GM12864 (cell line): Measurements from ENCODE around the gene BCAS3.

ENCODE experiments used
- DNase-seq: peaks from one replicate; pipeline ENCODE4 v3.0.0-alpha.2; 2011; ENCODE audit warnings: low read depth
- H3K4me3 ChIP-seq: 2 replicates; pipeline ENCODE4 v1.5.1; 2011; ENCODE audit warnings: mild to moderate bottlenecking, low read depth, low read length, control low read depth
- TF ChIP-seq, protein P1 (sequence below): IDR thresholded peaks from 2 replicates; pipeline ENCODE4 v1.5.1; 2011; ENCODE audit warnings: low read depth, mild to moderate bottlenecking, moderate library complexity, low read length, control low read depth, inconsistent platforms; ENCODE audit errors: missing control alignments

Gene BCAS3

DNA sequence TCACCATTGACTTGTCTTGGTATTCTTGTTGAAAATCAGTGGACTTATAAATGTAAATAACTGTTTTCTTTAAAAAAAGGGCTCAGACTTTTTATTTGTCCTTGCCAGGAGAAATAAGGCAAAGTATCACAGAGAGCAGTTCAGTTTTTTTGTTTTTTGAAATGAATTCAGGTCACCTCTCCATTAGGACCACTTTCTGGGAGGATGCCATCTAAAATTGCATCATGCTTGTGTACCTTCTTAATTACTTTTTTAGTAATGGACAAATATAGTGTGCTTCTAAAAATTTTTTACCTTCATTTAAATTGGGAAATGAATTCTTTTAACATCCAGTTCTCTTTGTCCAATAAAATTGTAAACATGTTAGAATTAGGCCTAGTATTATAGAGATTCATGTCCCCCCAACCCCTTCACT is 210.0 kb downstream of the BCAS3 start:
- no peak overlapping the region for H3K4me3 ChIP-seq
- no peak for DNase-seq
- TF ChIP-seq, protein P1, sequence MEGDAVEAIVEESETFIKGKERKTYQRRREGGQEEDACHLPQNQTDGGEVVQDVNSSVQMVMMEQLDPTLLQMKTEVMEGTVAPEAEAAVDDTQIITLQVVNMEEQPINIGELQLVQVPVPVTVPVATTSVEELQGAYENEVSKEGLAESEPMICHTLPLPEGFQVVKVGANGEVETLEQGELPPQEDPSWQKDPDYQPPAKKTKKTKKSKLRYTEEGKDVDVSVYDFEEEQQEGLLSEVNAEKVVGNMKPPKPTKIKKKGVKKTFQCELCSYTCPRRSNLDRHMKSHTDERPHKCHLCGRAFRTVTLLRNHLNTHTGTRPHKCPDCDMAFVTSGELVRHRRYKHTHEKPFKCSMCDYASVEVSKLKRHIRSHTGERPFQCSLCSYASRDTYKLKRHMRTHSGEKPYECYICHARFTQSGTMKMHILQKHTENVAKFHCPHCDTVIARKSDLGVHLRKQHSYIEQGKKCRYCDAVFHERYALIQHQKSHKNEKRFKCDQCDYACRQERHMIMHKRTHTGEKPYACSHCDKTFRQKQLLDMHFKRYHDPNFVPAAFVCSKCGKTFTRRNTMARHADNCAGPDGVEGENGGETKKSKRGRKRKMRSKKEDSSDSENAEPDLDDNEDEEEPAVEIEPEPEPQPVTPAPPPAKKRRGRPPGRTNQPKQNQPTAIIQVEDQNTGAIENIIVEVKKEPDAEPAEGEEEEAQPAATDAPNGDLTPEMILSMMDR = no peak

DNA sequence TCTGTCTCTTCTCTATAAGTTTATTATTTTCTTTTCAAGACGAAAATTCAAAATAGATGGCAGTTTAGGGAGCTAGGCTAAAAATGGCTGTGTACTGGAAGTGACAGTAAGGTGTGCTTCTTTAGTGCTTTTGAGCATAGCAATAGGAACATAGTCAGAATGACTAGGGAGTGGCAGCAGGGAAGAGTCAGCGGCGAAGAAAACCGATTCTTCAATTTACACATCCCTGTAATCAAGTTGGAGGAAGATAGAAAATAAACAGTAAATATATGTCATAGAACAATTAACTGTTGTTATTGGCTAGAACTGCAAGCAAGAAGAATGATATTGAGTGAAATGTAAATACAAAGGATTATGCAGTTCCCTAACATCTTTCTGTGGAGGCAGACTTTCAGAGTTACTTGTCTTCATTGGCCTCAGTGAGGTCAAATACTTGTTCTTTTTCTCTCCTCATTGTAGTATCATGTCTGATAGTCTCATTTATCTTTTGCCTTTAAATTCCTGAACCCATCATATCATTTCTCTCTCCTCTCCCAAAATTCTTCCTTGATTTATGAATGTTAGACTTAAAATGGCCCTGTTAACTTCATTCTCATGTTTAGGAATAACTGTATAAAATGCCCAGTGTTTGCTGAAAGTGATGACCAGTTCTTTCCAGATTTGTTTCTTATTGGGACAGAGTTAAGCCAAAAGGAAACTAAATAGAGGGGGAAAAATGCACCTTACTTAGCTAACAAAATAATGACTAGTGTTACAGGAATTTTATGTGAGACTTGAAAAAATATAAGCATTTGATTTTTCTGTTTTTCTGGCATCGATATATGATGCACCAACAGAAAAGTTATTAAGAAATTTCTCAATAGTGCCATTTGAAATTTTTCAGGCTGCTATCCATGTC is 211.4 kb downstream of the BCAS3 start:
- no peak overlapping the region for H3K4me3 ChIP-seq
- no peak for DNase-seq
- TF ChIP-seq, protein P1 = no peak

DNA sequence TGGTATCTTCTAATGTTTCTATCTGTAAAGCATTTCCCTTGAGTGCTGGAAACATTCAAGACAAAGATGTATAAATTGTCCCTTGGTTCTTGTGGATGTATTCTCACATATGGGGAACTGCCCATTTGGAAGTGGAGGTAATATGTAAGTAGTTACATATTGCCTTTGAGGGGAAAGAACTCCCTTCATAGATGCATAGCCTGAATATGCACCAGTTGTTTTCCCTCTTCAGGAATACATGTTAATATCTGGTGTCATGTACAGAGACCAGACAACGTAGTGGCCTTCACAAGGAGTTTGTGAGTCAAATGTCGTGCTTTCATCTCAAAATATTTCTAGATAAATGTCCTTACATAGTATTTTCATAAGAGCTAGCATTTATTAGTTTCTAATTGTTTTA is 213.5 kb downstream of the BCAS3 start:
- TF ChIP-seq, protein P1 = no peak
- DNase-seq = no peak

DNA sequence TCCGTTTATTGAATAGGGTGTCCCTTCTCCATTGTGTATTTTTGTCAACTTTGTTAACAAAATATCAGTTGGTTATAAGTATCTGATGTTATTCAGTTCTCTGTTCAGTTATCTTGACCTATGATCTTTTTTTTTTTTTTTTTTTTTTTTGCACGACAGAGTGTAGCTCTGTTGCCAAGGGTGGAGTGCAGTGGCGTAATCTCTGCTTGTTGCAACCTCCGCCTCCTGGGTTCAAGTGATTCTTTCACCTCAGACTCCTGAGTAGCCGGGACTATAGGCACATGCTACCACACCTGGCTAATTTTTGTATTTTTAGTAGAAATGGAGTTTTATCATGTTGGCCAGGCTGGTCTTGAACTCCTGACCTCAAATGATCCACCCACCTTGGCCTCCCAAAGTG is 215.8 kb downstream of the BCAS3 start:
- DNase-seq = no peak
- no peak overlapping the region for H3K4me3 ChIP-seq
- TF ChIP-seq, protein P1 = no peak

More for the DNA sequence above, 213.5 kb downstream of the BCAS3 start:
- H3K4me3 ChIP-seq = no peak overlapping the region

DNA sequence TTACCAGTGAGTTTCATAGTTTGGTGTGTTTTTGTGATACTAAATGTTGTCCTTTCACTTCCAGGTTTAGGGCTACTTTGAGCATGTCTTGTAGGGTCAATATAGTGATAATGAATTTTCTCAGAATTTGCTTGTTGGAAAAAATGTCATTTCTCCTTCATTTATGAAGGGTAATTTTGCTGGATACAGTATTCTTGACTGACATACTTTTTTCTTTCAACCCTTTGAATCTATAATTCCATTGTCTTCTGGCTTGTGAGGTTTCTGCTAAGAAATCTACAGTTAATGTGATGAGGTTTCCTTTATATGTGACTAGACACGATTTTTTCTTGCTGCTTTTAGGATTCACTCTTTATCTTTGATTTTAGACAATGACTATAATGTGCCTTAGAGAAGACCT is 219.3 kb downstream of the BCAS3 start:
- no peak overlapping the region for H3K4me3 ChIP-seq
- no peak for DNase-seq
- TF ChIP-seq, protein P1 = no peak

DNA sequence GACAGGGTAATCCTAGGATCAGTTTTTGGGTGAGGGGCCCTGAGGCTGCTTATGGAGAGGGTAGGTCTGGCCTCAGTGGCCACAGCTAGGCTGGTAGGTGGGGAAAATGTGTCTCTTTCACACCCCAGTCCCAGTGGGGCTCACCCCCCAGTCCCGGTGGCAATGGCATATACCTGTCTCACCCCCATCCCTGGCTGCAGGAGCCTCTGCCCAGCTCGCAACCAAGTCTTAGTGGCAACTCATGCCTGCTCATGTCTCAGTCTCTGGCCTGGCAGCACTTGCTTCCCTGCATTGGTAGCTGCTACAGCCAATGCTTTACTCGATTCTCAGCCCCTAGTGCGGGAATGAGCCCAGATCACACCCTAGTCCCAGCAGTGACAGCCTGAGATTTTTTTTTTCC is 221.5 kb downstream of the BCAS3 start:
- no peak for DNase-seq
- TF ChIP-seq, protein P1 = no peak
- no peak overlapping the region for H3K4me3 ChIP-seq

DNA sequence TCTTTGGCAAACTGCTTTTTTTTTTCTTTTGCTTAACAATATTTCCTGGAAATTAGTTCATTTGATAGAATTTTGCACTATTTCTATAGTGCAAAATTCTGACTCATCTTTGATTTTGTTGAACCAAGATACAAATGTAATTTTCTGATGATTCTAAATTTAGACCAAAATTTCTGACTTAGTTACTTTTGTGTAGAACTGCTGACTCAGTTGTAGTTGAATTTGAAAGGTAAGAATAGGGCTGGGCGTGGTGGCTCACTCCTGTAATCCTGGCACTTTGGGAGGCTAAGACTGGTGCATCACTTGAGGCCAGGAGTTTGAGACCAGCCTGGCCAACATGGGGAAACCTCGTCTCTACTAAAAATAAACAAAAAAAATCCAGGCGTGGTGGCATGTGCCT is 223.0 kb downstream of the BCAS3 start:
- TF ChIP-seq, protein P1 = no peak
- DNase-seq = no peak

More for the DNA sequence above, 223.0 kb downstream of the BCAS3 start:
- no peak overlapping the region for H3K4me3 ChIP-seq
